Neuronal stem cell (in vitro differentiated cells): ENCODE measurements around the gene BMP5.
"Not testable (repeated sequence)": the region's sequence is repeated elsewhere in the genome, so short reads cannot be mapped to it uniquely, and the experiment has no call there.

Experiments used
- DNase-seq: peaks from one replicate; pipeline ENCODE4 v3.0.0-alpha.2; 2013; ENCODE audit warnings: low spot score
- H2AFZ ChIP-seq: one replicate; pipeline ENCODE4 v1.6.1; 2013; ENCODE audit warnings: mild to moderate bottlenecking, low read length, inconsistent platforms
- H2AK5ac ChIP-seq: 2 replicates; pipeline ENCODE4 v1.6.1; 2013; ENCODE audit warnings: low read depth, mild to moderate bottlenecking, inconsistent platforms, low read length, moderate library complexity, mixed read lengths
- H2BK120ac ChIP-seq: 2 replicates; pipeline ENCODE4 v1.6.1; 2013; ENCODE audit warnings: low read depth, mild to moderate bottlenecking, inconsistent platforms, low read length, moderate library complexity, mixed read lengths
- H2BK12ac ChIP-seq: one replicate; pipeline ENCODE4 v1.6.1; 2013; ENCODE audit warnings: low read length, inconsistent platforms
- H2BK15ac ChIP-seq: 2 replicates; pipeline ENCODE4 v1.6.1; 2013; ENCODE audit warnings: mild to moderate bottlenecking, low read length, inconsistent platforms, mixed read lengths
- H2BK5ac ChIP-seq: one replicate; pipeline ENCODE4 v1.6.1; 2013; ENCODE audit warnings: inconsistent platforms, mild to moderate bottlenecking, low read length, moderate library complexity
- H3K14ac ChIP-seq: one replicate; pipeline ENCODE4 v1.6.1; 2013; ENCODE audit warnings: low read length, inconsistent platforms
- H3K18ac ChIP-seq: 2 replicates; pipeline ENCODE4 v1.6.1; 2013; ENCODE audit warnings: low read length, inconsistent platforms
- H3K23ac ChIP-seq: 2 replicates; pipeline ENCODE4 v1.6.1; 2013; ENCODE audit warnings: low read depth, mild to moderate bottlenecking, mixed read lengths, low read length, inconsistent platforms; ENCODE audit not compliant: poor library complexity
- H3K27ac ChIP-seq: replicated peaks from 3 replicates; pipeline ENCODE4 v1.5.1; 2013; ENCODE audit warnings: low read length, inconsistent platforms
- H3K27me3 ChIP-seq, 3 experiments: 2 replicates each; pipeline ENCODE4 v1.6.1; 2013; ENCODE audit warnings: low read length in 3 of 3, mild to moderate bottlenecking in 2 of 3, inconsistent platforms in 1 of 3, low read depth in 1 of 3, mixed read lengths in 1 of 3, moderate library complexity in 1 of 3; ENCODE audit not compliant: control insufficient read depth in 3 of 3, insufficient read depth in 3 of 3
- H3K36me3 ChIP-seq, 2 donors: replicated peaks in 1 of 2; 2 replicates each; pipeline ENCODE4 v1.6.1; 2013; ENCODE audit warnings: low read length in 2 of 2; ENCODE audit not compliant: control insufficient read depth in 2 of 2, insufficient read depth in 2 of 2
- H3K4ac ChIP-seq: 2 replicates; pipeline ENCODE4 v1.6.1; 2013; ENCODE audit warnings: inconsistent platforms, mild to moderate bottlenecking, low read length, moderate library complexity
- H3K4me1 ChIP-seq, 2 donors: 1 replicate in 1 of 2; 2 replicates in 1 of 2; pipeline ENCODE4 v1.6.1; 2013; ENCODE audit warnings: low read length in 2 of 2, low read depth in 1 of 2; ENCODE audit not compliant: control insufficient read depth in 2 of 2, insufficient read depth in 1 of 2
- H3K4me2 ChIP-seq: one replicate; pipeline ENCODE4 v1.6.1; 2013; ENCODE audit warnings: mild to moderate bottlenecking, low read length, inconsistent platforms; ENCODE audit not compliant: insufficient read depth, poor library complexity, severe bottlenecking
- H3K4me3 ChIP-seq, 2 donors: 2 replicates each; pipeline ENCODE4 v1.5.1; 2013; ENCODE audit warnings: low read length in 2 of 2, mild to moderate bottlenecking in 2 of 2, inconsistent platforms in 1 of 2, moderate library complexity in 1 of 2
- H3K79me1 ChIP-seq: one replicate; pipeline ENCODE4 v1.6.1; 2013; ENCODE audit warnings: low read depth, mild to moderate bottlenecking, inconsistent platforms, low read length, moderate library complexity
- H3K9ac ChIP-seq: one replicate; pipeline ENCODE4 v1.6.1; 2013; ENCODE audit warnings: mild to moderate bottlenecking, low read depth, low read length, inconsistent platforms; ENCODE audit not compliant: poor library complexity
- H3K9me3 ChIP-seq, 2 donors: replicated peaks in 1 of 2; 2 replicates each; pipeline versions ENCODE3 to v1.6.1; 2013; ENCODE audit warnings: low read length in 2 of 2, mild to moderate bottlenecking in 2 of 2, inconsistent platforms in 1 of 2, low read depth in 1 of 2, mixed read lengths in 1 of 2, moderate library complexity in 1 of 2; ENCODE audit not compliant: control insufficient read depth in 2 of 2, insufficient read depth in 1 of 2
- H4K8ac ChIP-seq: one replicate; pipeline ENCODE4 v1.6.1; 2013; ENCODE audit warnings: low read depth, mild to moderate bottlenecking, inconsistent platforms, low read length, moderate library complexity
- H4K91ac ChIP-seq: one replicate; pipeline ENCODE4 v1.6.1; 2013; ENCODE audit warnings: low read length, low read depth, mild to moderate bottlenecking, inconsistent platforms; ENCODE audit not compliant: poor library complexity
- WGBS, 2 donors: extraction: QIAGEN DNeasy Blood & Tissue Kit; methylation state at CpG; one replicate each; pipeline ENCODE4 v1.1.7; 2013; ENCODE audit warnings: missing lambda C conversion rate in 2 of 2, mixed read lengths in 1 of 2; ENCODE audit not compliant: insufficient read length in 2 of 2, insufficient replicate concordance in 1 of 2; ENCODE audit errors: extremely low coverage in 2 of 2; 5-methylcytosine and 5-hydroxymethylcytosine counted together

BMP5 gene

DNA sequence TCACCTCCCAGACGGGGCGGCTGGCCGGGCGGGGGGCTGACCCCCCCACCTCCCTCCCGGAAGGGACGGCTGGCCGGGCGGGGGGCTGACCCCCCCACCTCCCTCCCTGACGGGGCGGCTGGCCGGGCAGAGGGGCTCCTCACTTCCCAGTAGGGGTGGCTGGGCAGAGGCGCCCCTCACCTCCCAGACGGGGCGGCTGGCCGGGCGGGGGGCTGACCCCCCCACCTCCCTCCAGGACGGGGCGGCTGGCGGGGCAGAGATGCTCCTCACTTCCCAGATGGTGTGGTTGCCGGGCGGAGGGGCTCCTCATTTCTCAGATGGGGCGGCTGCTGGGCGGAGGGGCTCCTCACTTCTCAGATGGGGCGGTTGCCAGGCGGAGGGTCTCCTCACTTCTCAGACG is 34.5 kb upstream of the BMP5 start:
- DNase-seq, H4K8ac ChIP-seq, H2AK5ac ChIP-seq, H2AFZ ChIP-seq, H3K4me2 ChIP-seq, H3K18ac ChIP-seq, H3K27me3 ChIP-seq, H2BK15ac ChIP-seq, H3K9me3 ChIP-seq, H4K91ac ChIP-seq, H2BK12ac ChIP-seq, H2BK5ac ChIP-seq, H3K79me1 ChIP-seq, H3K27ac ChIP-seq, H3K4ac ChIP-seq, H3K4me3 ChIP-seq, H3K14ac ChIP-seq, H3K36me3 ChIP-seq, H2BK120ac ChIP-seq, H3K9ac ChIP-seq, H3K4me1 ChIP-seq, H3K23ac ChIP-seq: not testable (repeated sequence)
- WGBS, 2 donors = no CpG with 5 or more reads among the region's 26 CpGs

DNA sequence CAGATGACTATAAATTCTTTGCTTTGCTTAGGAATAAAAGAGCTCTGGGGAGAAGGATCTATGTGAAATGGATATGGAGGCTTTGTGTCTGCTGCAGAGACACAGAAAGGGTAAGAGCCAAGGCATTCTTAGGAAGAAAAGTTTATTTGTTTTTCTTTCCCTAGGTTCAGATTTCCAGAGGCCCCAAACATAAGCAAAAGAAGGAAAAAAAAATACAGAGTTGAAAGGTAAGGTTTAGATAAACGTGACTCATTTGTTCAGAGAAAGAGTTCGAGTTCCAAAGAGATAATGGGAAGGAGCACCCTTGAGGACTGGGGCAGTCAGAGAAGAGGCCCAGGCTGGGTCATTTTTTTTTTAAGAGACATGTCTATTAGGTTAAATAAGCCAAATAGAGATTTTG is 27.4 kb upstream of the BMP5 start:
- Histone ChIP-seq H3K36me3 (no peaks in the 10 kb centered on the region), H3K4ac (no peak overlapping the region), H3K27ac (no peak overlapping the region), H3K9me3 (no peaks in the 10 kb centered on the region), H2BK5ac (no peak overlapping the region), H3K18ac (no peak overlapping the region), H3K14ac (no peak overlapping the region), H2BK15ac (no peak overlapping the region), H3K4me1 (no peaks in the 10 kb centered on the region), H2AK5ac (no peak overlapping the region), H3K79me1 (peaks cover 3% of the 10 kb centered on the region), H2AFZ (peak overlapping the region; percentile 62), H4K8ac (no peak overlapping the region), H3K9ac (no peak overlapping the region), H4K91ac (no peak overlapping the region), H3K4me3 (no peak overlapping the region), H3K23ac (no peak overlapping the region), H2BK120ac (no peak overlapping the region), H3K27me3 (no peaks in the 10 kb centered on the region), H3K4me2 (no peak overlapping the region), H2BK12ac (no peak overlapping the region)
- no CpG with 5 or more reads among the region's 2 CpGs for WGBS, 2 donors
- DNase-seq = no peak

DNA sequence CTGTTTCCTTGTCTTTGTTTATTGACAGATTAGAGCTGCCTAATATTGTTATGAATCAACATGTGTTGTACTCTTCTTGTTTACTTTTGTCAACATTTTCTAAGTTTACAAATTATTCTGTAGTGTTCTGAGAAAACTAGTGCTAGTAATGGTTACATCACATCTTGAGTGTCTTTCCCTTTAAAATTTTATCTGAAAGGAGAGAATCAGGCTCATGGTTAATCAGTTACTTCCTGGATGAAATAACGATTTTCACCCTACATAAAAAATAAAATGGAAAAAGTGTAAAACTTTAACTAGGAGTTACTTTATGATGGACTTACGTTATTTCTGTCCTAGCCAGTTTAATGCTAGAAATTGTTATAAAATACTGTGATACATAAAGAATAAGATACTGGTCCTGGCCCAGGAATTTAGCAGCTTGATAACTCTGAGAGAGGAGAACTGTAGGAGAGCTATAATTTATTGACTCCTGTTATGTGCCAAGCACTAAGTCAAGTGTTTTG is 26.4 kb upstream of the BMP5 start:
- no peak overlapping the region for H3K4me2 ChIP-seq
- no peaks in the 10 kb centered on the region for H3K27me3 ChIP-seq
- no peaks in the 10 kb centered on the region for H3K4me1 ChIP-seq
- no peak overlapping the region for H3K9ac ChIP-seq
- no peak overlapping the region for H2AFZ ChIP-seq
- no peak overlapping the region for H2AK5ac ChIP-seq
- H4K91ac ChIP-seq = no peak overlapping the region
- no peak overlapping the region for H2BK12ac ChIP-seq
- H2BK5ac ChIP-seq = no peak overlapping the region
- no peaks in the 10 kb centered on the region for H3K36me3 ChIP-seq
- H3K18ac ChIP-seq = no peak overlapping the region
- no peak overlapping the region for H2BK15ac ChIP-seq
- H3K14ac ChIP-seq = no peak overlapping the region
- no peak overlapping the region for H3K23ac ChIP-seq
- no CpG with 5 or more reads among the region's 2 CpGs for WGBS, 2 donors
- no peak overlapping the region for H3K27ac ChIP-seq
- no peak overlapping the region for H2BK120ac ChIP-seq
- H3K9me3 ChIP-seq = no peaks in the 10 kb centered on the region
- no peak overlapping the region for H3K4ac ChIP-seq
- no peak overlapping the region for H4K8ac ChIP-seq
- DNase-seq = no peak
- no peak overlapping the region for H3K4me3 ChIP-seq
- H3K79me1 ChIP-seq = peaks cover 3% of the 10 kb centered on the region

DNA sequence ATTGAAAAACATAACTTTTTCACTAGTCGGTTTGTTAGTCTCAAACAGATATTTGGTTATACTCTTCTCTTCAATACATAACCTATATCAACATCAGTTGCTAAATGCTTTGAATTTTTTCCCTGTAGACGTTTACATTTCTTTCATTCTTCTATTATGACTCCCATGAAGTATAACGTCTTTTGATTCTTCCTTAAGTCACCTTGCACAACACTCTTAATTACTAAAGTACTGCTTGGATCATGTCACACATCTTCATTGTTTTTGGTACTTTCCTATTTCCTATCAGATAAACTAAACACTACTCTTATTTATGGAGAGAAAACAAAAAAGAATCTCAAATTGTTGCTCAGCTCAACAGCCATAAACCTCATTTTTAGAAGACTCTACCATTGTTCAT is 23.0 kb upstream of the BMP5 start:
- Histone ChIP-seq H3K27ac (no peak overlapping the region), H3K14ac (no peak overlapping the region), H4K8ac (no peak overlapping the region), H3K9me3 (no peaks in the 10 kb centered on the region), H2BK120ac (no peak overlapping the region), H4K91ac (no peak overlapping the region), H3K4me1 (no peaks in the 10 kb centered on the region), H2BK5ac (no peak overlapping the region), H2AK5ac (no peak overlapping the region), H3K4ac (no peak overlapping the region), H2AFZ (no peak overlapping the region), H3K79me1 (peaks cover 3% of the 10 kb centered on the region), H3K4me3 (no peak overlapping the region), H3K23ac (no peak overlapping the region), H2BK15ac (no peak overlapping the region), H3K4me2 (no peak overlapping the region), H3K27me3 (no peaks in the 10 kb centered on the region), H3K18ac (no peak overlapping the region), H3K9ac (no peak overlapping the region), H2BK12ac (no peak overlapping the region), H3K36me3 (no peaks in the 10 kb centered on the region)
- WGBS, 2 donors = no CpG with 5 or more reads among the region's 3 CpGs
- no peak for DNase-seq
